NK-92 treated with Interleukin-12 subunit alpha and Interleukin-12 subunit beta, amount 100 ng/mL, for 24 hours (cell line): ENCODE measurements around the gene CSGALNACT2.

Experiments used
- DNase-seq: peaks from one replicate; lab custom pipeline; 2025; lab: John Stamatoyannopoulos, UW

The CSGALNACT2 gene

DNA sequence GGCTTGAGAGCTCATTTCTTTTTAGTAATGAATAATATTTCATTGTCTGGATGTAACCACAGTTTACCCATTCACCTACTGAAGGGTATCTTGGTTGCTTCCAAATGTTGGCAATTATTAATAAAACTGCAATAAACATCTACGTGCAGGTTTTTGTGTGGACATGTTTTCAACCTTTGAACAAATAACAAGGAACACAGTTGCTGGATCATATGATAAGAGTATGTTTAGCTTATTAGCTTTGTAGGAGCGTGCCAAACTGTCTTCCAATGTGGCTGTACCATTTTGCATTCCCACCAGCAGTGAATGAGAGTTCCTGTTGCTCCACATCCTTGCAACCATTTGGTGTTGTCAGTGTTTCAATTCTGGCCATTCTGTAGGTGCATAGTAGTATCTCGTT is 49.0 kb downstream of the CSGALNACT2 start:
- DNase-seq: no peak

DNA sequence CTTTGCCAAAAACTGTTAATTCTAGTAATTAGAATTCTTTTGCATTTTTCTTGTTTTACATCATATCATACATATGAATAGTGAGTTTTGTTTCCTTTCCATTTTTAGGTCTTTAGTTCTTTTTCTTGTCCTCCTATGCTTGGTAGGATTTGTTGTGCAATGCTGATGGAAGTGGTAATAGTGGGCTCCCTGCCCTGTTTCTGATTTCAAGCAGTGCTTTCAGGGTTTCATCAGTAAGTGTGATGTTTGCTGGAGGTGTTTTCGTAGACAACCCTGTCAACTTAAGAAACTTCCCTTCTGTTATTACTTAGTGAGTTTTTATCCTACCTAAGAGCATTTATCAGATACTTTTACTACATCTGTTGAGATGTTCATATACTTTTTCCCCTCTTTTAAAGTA is 50.5 kb downstream of the CSGALNACT2 start:
- DNase-seq: no peak

DNA sequence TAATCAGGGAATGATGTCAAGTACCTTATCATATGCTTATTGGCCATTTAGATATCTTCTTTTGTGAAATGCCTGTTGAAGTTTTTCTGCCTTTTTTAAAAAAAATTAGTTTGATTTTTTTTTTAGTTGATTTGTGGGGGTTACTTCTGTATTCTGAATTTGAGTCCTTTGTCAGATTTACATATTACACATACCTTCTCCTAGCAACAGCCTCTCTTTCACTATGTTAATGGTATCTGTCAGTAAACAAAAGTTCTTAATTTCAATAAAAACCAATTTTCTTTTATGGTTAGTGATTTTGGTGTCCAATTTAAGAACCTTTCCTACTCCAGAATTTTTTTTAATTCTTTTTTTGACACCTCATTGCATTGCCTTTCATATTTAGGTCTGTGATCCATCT is 52.0 kb downstream of the CSGALNACT2 start:
- no peak for DNase-seq

DNA sequence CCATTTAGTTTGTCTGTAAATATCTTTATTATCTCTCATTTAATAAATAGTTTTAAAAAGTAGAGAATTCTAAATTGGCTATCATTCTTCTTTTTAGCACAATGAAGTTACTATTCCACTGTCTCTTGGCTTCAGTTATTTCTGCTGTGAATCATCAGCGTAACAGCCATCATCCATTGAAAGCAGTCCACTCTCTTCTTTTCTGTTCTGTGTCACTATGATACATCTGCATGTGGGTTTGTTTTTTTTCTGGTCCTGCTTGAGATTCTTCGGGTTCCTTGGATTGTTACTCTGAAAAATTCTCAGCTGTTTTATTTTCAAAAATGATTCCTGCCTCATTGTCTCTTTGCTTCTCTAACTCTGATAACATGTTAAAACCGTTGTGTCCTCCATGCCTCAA is 52.5 kb downstream of the CSGALNACT2 start:
- DNase-seq: no peak

DNA sequence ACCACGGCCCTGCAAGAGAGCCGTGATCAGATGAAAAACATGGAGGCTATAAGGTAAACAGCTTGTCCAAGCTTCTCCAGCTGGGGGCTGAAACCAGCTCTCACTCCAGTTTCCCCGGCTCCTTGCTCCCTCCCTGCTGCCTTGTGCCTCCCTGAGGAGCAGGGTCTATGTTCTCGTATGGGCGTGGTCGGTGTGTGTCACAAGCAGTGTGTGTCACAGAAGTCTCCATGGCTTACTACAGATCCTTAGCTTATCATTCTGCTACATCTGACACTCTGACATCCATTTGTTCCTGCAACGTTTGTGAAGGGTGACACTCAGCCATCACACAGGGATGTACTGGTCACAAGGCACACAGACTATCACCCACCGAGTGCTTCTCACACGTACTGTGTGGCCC is 54.6 kb downstream of the CSGALNACT2 start:
- no peak for DNase-seq

DNA sequence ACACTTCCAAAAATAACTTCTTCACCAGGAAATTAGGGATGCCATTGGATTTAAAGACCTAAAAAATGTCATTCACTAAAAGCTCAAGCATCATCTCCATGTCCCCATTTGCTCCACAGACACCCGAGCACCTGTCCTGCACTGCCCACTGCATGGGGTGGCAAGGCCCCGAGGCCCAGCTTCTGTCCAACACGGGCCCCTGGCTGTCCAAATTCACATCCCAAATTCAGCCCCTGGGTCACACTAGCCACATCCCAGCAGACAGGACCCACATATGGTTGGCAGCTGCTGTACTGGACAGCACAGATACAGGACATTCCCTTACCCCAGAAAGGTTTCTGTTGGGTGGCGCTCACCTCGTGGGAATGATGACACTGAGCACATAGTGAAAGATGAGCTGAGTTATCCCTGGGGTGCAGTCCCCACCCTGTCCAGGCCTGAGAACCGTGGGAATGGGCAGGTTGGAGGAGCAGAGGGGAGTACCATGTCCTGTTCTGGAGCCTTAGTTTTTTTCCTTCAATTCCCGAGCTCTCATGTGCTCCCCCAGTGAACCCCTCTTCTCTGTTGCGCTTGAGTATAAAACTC is 55.3 kb downstream of the CSGALNACT2 start:
- no peak for DNase-seq

DNA sequence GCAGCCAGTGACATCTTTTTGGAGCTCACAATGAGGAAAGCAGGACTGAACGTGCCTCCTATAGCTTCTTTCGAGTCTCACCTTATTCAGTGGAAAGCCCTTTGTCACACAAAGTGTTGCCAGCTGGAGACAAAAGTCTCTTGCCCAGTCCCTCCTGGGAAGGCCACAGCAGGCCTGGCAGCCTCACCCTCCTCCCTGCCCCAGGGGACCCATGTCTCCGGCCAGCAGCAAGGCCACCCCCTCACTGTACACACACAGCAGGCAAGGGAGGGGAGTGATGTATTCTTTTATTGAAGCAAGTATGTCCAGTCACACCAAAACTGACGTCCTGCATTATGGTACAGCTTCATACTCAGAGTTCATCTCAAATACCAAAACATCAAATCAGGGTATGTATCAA is 56.0 kb downstream of the CSGALNACT2 start:
- DNase-seq: no peak

DNA sequence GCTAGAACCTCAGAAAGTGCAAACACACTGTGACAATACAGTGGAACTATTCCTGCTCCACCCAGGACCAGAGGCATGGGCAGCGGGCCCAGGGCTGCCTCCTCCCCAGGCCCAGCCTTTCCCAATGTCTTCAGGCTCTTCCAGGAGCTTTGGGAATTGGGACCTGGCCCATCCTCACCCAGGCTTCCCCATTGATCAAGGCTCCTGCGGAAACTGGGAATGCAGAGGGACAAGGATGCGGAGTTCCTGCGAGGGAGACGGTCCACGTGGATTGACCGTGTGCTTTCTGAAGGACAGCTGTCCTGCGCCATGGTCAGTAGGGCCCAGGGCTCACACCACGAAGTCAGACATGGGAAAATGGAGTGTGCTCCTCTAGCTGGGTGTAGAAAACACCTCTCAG is 56.6 kb downstream of the CSGALNACT2 start:
- DNase-seq: no peak

DNA sequence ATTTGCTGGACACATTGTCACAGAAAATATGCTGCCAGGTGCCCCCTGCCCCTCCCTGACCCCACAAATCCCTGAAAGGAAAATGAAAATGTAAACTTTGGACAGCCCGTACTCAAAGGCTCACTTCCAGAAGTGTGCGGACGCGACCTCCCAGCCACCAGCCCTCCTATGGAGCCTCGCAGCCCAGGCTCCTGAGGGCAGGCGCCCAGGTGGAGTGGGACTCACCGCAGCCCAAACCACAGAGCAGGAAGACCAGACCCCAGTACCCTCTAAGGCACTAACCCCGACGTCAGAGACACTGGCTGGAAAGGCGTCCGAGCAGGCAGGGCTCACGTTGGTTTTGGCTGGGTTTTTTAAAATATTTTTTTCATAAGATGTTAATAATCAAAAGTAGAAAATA is 57.3 kb downstream of the CSGALNACT2 start:
- DNase-seq: no peak

DNA sequence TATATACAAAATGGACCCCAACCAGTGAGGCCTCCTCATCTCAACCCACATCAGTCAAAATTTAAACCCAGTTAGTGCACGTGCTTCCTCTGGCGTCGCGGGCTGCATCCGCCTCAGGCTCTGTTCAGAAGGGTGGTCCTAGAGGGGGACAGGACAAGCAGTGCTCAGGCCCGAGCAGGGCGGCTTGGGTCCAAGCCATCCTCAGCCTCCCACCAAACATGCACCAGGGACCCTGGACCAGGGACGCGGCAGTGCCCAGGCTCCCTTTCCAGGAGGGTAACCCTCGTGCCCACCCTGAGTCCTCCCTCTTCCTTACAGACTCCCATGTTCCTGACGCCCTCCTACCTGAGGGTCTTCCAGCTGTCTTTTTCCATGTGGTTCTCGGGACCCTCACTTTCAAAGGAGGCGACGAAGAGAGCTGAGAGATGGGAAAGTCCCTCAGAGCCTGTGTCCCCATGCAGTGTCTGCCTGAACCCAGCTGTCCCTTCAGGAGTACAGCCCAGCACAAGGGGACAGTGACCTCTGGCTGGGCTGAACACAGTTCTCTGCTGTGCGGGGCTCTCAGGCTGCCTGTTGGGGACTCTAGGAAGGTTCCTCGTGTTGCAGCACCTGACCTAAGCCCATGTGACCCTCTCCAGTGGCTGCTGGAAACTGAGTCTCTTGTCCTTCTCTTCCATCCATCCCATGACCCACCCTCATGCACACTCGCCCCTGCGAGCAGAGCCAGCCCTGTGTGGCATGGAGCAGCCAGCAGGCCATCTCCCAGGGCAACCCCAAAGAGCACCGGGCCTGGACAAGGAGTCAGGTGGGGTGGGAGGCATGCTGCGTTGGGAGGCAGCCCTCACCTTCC is 58.1 kb downstream of the CSGALNACT2 start:
- DNase-seq: no peak

DNA sequence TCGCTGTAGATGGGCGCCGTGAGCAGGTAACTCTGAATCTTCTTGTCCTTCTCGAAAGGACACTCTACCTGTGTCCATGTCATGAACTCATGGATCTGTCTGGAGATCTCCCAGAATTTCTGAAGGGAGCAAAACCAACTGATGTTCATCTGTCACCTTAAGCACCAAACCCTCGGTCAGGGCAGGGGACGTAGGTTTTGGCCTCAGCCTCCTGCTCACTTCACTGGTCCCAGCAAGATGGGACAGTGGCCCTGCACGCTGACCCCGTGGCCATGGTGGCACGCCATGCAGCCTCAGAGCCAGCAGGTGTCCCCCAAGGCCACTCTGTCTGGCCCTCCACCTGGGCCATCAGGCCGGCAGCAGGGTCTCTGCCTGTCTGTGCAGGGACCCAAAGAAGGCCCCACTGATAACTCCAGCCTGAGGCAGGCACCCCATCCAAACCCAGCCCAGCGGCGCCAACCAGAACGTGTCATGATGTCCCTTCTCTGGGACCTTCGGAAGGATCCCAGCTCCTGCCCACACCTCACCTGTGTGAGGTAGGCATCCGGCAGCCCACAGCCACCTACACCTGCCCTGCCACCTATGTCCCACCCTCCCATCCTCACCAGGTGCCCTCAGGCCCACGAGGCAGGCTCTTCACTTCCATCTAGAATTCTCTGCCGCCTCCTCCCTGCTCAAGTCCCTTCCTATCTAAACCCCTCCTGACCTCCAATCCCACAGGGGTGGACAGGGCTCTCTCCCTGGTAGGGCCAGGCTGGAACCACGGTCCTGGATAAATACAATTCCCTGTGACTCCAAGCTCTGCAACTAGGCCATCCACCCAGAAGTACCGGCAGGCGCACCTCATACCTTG is 59.0 kb downstream of the CSGALNACT2 start:
- no peak for DNase-seq

DNA sequence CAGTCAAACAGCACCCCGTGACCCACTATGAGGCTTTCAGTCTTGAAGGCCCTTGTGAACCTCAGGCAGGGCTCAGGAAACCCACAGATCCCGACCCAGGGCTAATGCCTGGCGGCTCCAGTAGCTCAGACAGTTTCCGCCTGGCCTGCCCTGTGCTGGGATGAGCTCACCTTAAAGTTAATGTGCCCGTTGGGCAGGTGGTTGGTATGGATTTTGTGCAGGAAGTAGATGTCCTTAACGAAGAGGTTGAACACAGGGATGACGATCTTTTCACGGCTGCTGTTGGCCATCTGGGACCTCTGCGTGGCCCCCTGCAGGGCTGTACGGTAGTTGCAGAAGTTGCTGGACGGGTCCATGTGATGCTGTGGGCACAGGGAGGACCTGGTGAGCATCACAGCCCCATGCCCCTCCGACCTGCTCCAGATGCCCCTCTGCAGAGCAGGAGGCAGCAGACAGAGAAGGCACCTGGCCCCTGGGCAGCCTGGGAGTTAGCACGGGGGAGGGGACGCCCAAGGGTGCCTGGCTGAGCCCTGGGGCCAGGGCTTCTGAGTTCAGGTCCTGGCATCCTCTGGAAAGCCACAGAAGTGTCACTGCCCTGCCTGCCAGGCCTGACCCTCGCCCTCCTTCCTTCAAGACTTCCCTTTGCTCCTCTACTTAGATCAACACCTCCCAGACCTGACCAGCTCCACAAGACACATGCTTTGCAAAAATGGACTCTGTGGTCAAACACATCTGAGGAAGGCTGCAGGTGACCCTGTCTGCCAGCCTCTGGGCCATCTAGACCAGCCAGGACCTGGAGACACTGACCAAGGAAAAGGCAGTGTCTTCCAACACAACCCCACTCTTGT is 59.8 kb downstream of the CSGALNACT2 start:
- DNase-seq: no peak

DNA sequence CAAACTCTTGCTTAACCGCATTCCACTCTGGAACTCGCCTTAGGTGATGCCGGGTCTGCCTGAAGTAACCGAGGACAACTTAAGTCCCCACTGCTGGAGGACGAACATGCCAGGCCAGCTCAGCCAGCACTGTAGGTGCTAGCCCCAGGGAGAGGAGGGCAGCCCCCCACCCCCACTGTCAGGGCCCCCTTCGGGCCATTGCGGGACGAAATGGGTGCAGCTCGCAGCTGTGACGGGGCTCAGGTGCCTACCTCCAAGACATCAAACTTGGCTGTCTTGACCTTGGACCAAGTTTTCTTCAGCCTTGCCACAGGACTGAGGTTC is 60.4 kb downstream of the CSGALNACT2 start:
- DNase-seq: no peak

DNA sequence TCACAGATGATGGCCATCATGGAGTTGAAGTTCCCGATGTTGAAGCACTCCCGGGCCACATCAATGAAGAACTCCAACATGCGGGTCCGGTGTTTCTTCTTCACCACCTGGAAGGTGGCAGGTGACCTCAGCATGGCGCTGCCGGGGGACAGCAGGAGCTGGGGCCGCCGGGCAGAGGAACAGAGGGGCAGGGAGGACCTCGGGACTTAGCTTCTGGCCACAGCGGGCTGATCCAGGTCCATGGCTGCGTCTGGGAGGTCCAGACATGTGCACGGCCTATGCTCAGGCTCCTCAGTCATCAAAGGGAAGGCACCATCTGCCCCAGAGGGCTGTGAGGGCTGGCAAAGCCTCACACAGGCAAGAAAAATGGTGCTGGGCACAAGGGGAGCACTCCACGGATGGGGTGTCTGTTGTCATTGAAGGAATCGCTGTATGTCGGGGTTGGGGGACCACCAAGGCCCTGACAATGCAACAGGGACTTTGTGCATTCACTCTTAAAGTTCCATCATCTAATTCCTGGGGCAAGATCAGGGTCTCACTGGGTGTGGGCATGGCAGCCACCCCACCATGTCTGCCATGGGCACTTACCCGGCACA is 60.9 kb downstream of the CSGALNACT2 start:
- DNase-seq: no peak

DNA sequence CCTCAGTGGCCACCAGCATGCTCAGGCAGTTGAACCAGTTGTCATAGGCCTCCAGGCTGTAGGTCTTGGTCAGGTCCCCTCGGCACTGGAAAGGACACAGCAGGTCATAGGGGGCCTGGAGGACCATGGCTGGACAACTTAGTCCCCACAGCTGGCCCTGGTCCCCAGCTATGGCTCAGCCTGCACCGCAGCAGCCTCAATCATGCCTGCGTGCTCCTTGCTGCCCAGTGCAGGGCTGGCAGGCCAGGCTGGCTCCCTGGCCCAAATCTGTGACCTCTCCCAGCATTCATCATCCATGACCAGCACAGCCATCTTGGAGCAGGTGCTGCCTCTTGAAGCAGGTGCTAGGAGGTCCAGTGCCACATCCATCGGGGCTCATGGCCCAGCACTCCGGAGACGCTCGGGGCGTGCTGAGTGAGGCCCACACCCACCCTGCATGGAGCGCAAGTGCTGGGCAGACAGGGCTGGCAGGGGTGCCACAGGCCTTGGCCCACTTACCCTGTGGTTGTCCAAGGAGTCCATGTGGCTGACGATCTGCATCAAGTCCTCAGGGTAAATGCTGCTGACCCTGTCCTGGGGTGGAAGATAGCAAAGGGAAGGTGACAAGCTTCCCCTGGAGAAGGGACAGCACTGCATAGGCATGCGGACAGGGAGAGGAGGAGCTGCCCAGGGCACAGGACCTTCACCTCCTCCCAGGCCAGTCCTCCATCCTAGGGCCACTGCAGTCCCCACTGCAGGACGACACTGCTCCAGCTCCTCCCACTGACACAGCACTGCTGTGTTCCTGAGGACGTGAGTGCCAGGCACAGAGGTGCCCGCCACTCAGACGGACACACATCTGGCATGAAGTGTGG is 61.7 kb downstream of the CSGALNACT2 start:
- no peak for DNase-seq

DNA sequence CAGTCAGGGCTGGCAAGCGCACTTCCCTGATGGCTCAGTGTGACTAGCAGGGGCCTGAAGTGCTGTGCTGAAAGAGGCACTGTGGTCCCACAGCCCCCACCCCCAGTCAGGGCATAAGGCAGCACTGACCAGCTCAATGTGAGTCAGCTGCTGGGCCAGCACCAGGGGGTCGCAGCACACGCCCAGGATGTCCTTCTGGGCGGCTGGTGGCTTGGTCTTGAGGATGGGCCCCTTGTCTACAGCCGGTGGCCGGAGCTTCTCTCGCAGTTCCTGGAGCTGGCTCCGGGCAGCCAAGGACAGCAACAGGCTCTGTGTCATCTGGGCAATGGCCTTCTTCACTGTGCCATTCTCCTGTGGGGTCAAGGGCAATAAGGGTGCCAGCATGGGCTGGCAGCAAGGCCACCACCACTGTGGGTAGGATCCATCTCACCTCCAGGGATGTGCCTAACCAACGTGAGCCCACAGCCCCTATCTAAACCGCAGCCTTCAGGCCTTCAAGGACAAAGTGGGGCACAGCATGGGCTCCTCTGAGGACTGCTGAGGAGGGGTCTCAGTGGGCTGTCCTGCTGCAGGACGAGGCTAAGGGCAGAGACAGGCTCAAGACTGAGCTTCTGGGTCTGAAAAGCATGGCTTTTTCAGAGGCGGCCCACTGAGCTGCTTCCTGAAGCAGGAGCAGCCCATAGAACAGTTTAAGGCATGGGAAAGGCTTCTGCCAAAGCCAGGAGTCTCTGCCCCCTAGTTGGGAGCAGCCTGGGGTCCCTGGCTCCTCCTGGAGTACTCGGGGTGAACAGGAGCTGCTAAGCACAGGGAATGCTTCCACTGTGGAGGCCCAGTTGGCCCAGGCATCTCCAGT is 62.5 kb downstream of the CSGALNACT2 start:
- DNase-seq: no peak

DNA sequence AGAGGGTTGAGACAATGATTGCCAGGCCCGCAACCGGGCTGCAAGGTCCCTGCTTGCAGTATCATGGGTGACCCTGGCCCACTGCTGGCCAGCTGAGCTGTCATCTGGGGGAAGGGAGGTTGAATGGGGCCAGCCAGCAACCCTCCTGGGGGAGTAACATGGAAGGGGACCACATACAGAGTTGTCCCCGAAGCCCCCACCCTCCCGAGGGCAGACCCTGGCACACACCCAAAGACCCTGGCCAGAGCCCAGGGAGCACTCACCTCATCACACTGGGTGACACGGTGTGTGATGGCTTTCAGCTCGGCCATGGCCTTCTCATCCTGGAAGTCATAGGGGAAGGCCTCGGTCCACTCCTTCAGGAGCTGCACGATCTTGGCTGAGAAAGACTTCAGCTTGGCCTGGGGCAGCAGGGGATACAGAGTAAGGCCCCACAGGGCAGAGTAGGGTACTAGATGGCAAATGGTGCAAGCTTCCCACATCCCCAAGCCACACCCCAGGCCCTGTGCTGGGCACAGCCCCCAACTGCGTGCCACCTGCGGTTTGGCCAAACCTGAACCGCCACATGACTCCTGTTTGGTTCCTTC is 63.4 kb downstream of the CSGALNACT2 start:
- DNase-seq: no peak

DNA sequence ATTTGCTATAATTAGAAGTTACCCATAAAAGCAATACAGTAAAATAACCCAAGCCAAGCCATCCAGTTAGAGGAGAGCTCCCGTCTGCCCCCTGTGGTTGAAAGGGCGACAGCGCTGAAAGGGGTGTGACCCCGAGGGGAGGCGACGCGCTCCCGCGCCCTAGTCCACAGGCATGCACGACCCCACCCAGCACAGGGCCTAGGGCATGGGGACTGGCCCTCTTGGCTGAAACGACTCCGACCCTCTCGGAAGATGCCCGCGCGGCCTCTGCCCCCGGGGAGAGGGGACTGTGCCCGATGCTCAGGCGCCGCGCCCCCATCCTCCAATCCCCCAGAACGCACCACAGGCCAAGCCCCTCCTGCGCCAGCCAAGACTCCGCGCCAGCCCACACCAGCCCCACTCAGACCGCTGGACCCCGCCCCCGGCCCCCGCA is 64.0 kb downstream of the CSGALNACT2 start:
- no peak for DNase-seq
